ENCODE measurements around the gene UNC13A.

DNA sequence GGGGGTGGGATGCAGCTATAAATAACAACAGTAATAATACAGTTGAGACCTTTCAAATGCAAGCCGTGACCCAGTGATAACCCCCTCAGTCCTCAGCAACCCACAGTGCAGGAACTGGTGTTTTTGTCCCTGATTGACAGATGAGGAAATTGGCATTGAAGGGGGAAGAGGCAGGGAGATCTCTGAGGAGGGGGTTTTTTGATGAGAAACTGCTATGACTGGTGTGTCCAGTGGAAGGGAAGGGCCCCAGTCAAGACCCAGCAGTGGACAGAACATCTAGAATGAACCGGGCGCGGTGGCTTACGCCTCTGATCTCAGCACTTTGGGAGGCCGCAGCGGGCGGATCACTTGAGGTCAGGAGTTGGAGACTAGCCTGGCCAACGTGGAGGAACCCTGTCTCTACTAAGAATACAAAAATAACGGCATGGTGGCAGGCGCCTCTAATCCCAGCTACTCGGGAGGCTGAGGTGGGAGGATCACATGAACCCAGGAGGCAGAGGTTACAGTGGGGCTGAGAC lies 33.0 kb upstream of the UNC13A start:
- TF ChIP-seq, protein P1, sequence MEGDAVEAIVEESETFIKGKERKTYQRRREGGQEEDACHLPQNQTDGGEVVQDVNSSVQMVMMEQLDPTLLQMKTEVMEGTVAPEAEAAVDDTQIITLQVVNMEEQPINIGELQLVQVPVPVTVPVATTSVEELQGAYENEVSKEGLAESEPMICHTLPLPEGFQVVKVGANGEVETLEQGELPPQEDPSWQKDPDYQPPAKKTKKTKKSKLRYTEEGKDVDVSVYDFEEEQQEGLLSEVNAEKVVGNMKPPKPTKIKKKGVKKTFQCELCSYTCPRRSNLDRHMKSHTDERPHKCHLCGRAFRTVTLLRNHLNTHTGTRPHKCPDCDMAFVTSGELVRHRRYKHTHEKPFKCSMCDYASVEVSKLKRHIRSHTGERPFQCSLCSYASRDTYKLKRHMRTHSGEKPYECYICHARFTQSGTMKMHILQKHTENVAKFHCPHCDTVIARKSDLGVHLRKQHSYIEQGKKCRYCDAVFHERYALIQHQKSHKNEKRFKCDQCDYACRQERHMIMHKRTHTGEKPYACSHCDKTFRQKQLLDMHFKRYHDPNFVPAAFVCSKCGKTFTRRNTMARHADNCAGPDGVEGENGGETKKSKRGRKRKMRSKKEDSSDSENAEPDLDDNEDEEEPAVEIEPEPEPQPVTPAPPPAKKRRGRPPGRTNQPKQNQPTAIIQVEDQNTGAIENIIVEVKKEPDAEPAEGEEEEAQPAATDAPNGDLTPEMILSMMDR (IDR thresholded peaks at IDR 0.05): no peak
- no peak for TF ChIP-seq POLR2A (IDR thresholded peaks at IDR 0.05)
